Testis (tissue), 2 donors: Measurements from ENCODE around the gene PSTPIP1.

Source experiments
- POLR2A ChIP-seq: fragments of 450-650 bp; IDR thresholded peaks from one replicate; pipeline ENCODE4 v1.6.1; 2017; ENCODE audit warnings: antibody characterized with exemption, mild to moderate bottlenecking, moderate library complexity
- TF ChIP-seq, protein P1 (sequence below), 3 experiments: fragments of 450-650 bp in 2 of 3; fragments of 200-600 bp in 1 of 3; sonication (generic) in 1 of 3; IDR thresholded peaks; one replicate each; pipeline ENCODE4 v1.5.1; 2016 to 2019; ENCODE audit warnings: antibody characterized with exemption in 3 of 3, mild to moderate bottlenecking in 2 of 3, moderate library complexity in 1 of 3

DNA sequence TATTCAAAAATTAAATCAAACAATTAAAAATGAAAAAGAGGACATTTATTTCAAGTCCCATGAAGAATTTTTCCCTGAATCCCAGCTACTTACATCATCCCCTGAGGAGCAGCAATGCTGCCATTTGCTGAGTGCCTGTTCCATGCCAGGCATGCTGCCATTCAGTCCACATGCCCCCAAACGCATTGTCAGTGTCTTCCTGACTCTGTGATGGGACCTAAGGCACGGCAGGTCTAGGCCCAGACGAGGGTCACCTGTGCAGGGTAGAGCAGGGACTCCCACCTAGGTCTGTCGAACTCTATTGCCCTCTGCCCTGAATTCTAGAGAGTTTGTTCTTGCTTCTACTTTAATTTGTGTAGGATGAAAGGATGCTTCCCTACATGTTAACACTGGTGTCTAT is 7.0 kb downstream of the PSTPIP1 start:
- TF ChIP-seq, protein P1, sequence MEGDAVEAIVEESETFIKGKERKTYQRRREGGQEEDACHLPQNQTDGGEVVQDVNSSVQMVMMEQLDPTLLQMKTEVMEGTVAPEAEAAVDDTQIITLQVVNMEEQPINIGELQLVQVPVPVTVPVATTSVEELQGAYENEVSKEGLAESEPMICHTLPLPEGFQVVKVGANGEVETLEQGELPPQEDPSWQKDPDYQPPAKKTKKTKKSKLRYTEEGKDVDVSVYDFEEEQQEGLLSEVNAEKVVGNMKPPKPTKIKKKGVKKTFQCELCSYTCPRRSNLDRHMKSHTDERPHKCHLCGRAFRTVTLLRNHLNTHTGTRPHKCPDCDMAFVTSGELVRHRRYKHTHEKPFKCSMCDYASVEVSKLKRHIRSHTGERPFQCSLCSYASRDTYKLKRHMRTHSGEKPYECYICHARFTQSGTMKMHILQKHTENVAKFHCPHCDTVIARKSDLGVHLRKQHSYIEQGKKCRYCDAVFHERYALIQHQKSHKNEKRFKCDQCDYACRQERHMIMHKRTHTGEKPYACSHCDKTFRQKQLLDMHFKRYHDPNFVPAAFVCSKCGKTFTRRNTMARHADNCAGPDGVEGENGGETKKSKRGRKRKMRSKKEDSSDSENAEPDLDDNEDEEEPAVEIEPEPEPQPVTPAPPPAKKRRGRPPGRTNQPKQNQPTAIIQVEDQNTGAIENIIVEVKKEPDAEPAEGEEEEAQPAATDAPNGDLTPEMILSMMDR (IDR thresholded peaks at IDR 0.05) = no peak
- no peak for TF ChIP-seq POLR2A
